GM18511 (cell line): ENCODE measurements around the gene ADGRL1.

Source experiments
- ATAC-seq: cut with Tn5 transposase; IDR thresholded peaks from one replicate; pipeline ENCODE4 v1.9.1; 2021; ENCODE audit warnings: mild to moderate bottlenecking, moderate library complexity; ENCODE audit not compliant: unreplicated experiment

Gene ADGRL1

GRCh38 chr19:14145381-14145780 is 60.6 kb downstream of the ADGRL1 start:
- ATAC-seq = no peak

- ATAC-seq = no peak
Observed at GRCh38 chr19:14142262-14143190, 63.4 kb downstream of the ADGRL1 start.

- ATAC-seq = no peak
Observed at GRCh38 chr19:14141041-14141440, 64.9 kb downstream of the ADGRL1 start.

- no peak for ATAC-seq
Observed at GRCh38 chr19:14139944-14140343, 66.0 kb downstream of the ADGRL1 start.

- ATAC-seq = no peak
Observed at GRCh38 chr19:14138576-14139265, 67.2 kb downstream of the ADGRL1 start.

GRCh38 chr19:14136509-14137281 is 69.3 kb downstream of the ADGRL1 start, which contains the start of gene ASF1B:
Gene ASF1B, minus strand, starts transcription at chr19:14136589. Its CDS starts 133 bp downstream, at chr19:14136456.
- peak; percentile 84 for ATAC-seq

- ATAC-seq = no peak
Observed at GRCh38 chr19:14135985-14136508, 69.9 kb downstream of the ADGRL1 start.

GRCh38 chr19:14135355-14135754 is 70.6 kb downstream of the ADGRL1 start:
- ATAC-seq = no peak

GRCh38 chr19:14127929-14128509 is 78.0 kb downstream of the ADGRL1 start:
- no peak for ATAC-seq

- no peak for ATAC-seq
Observed at GRCh38 chr19:14127176-14127575, 78.8 kb downstream of the ADGRL1 start.

- no peak for ATAC-seq
Observed at GRCh38 chr19:14122924-14123323, 83.0 kb downstream of the ADGRL1 start.

GRCh38 chr19:14120497-14120780 is 85.5 kb downstream of the ADGRL1 start:
- ATAC-seq = no peak

GRCh38 chr19:14119644-14120496 is 86.1 kb downstream of the ADGRL1 start:
- ATAC-seq = no peak

GRCh38 chr19:14119146-14119545 is 86.8 kb downstream of the ADGRL1 start:
- ATAC-seq = no peak

- ATAC-seq = no peak
Observed at GRCh38 chr19:14118165-14119051, 87.6 kb downstream of the ADGRL1 start.

GRCh38 chr19:14117668-14118164 is 88.3 kb downstream of the ADGRL1 start, which contains the start of gene PRKACA:
Gene PRKACA, minus strand, starts transcription at chr19:14117762. Its CDS starts 215 bp downstream, at chr19:14117547.
- ATAC-seq = peak; percentile 92

GRCh38 chr19:14116918-14117578 is 88.9 kb downstream of the ADGRL1 start:
- peak; percentile 12 for ATAC-seq

GRCh38 chr19:14116525-14116917 is 89.4 kb downstream of the ADGRL1 start:
- no peak for ATAC-seq
